Adrenal gland (tissue), 5 donors: Measurements from ENCODE around the gene PLXNA2.

Source experiments
- CTCF ChIP-seq, 6 experiments: fragments of 450-650 bp in 4 of 6; fragments of 200-600 bp in 2 of 6; sonication (generic) in 1 of 6; IDR thresholded peaks; 1 replicate in 5 of 6; 2 replicates in 1 of 6; pipeline versions ENCODE4 v1.5.1 to v1.8.0; 2016 to 2021; ENCODE audit warnings: antibody characterized with exemption in 6 of 6, mild to moderate bottlenecking in 2 of 6, moderate library complexity in 1 of 6
- POLR2A ChIP-seq, 2 donors: fragments of 450-650 bp; IDR thresholded peaks; one replicate each; pipeline ENCODE4 v1.6.1; 2017; ENCODE audit warnings: antibody characterized with exemption in 2 of 2, mild to moderate bottlenecking in 2 of 2, moderate library complexity in 1 of 2
- donor health status: DM: no; HTN: no; CAD: no.

GRCh38 chr1:208216062-208216461 is 28.1 kb downstream of the PLXNA2 start:
- TF ChIP-seq CTCF (IDR thresholded peaks at IDR 0.05) (no peak), POLR2A (IDR thresholded peaks at IDR 0.05) (no peak)
